Measurements from ENCODE around the gene MYO1E.
"Not testable (repeated sequence)": the region's sequence is repeated elsewhere in the genome, so short reads cannot be mapped to it uniquely, and the experiment has no call there.

Gene MYO1E

GRCh38 chr15:59131969-59132562 is 240.6 kb downstream of the MYO1E start:
- no peak for DNase-seq (ENCODE audit: low spot score)

DNA sequence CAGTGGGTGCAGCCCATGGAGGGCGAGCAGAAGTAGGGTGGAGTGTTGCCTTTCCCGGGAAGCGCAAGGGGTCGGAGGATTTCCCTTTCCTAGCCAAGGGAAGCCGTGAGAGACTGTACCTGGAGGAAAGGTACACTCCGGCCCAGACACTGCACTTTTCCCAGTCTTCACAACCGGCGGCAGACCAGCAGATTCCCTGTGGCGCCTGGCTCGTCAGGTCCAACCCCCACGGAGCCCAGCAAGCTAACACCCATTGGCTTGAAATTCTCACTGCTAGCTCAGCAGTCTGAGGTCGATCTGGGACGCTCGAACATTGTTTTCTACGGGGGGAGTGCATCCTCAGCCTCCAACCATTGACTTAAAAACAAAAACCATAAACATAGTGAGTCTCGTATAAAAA is 241.2 kb downstream of the MYO1E start:
- DNase-seq (ENCODE audit: low spot score): no peak

- DNase-seq (ENCODE audit: low spot score): not testable (repeated sequence)
Measured at GRCh38 chr15:59127255-59127654, 245.4 kb downstream of the MYO1E start.

GRCh38 chr15:59125683-59126082 is 247.0 kb downstream of the MYO1E start:
- DNase-seq (ENCODE audit: low spot score): not testable (repeated sequence)

DNA sequence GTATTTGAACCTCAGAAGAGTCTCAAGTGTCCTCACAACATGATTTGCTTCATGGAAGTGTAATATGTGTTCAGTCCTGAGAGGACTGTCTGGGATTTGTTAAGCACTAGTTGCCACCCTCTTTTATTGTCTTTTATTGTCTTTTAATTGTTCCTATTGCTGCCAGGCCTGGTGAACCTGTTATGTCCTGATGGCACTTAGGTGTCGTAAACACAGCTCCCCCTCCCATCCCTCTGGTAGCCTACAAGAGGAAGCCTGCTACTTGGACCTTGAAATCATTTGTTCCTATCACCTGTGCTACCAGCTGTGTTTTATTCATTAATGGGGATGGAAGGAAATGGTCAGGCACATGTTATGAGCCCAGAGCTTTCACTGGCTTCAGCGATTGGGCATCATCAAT is 248.4 kb downstream of the MYO1E start:
- DNase-seq (ENCODE audit: low spot score): no peak

- DNase-seq (ENCODE audit: low spot score): no peak
Measured at GRCh38 chr15:59120937-59121336, 251.7 kb downstream of the MYO1E start.

DNA sequence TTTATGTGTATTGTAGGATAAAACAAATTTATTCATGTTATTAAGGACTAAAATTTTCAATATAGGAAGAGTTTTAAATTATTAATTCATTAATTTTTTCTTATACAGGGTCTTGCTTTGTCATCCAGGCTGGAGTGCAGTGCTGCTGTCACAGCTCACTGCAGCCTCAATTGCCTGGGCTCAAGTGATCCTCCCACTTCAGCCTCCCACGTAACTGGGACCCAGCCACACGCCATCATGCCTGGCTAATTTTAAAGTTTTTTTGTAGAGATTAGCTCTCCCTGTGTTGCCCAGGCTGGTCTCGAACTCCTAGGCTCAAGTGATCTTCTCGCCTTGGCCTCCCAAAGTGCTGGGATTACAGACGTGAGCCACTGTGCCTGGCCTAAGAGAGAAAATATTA is 253.0 kb downstream of the MYO1E start:
- DNase-seq (ENCODE audit: low spot score): no peak

GRCh38 chr15:59116771-59117170 is 255.9 kb downstream of the MYO1E start:
- no peak for DNase-seq (ENCODE audit: low spot score)

DNA sequence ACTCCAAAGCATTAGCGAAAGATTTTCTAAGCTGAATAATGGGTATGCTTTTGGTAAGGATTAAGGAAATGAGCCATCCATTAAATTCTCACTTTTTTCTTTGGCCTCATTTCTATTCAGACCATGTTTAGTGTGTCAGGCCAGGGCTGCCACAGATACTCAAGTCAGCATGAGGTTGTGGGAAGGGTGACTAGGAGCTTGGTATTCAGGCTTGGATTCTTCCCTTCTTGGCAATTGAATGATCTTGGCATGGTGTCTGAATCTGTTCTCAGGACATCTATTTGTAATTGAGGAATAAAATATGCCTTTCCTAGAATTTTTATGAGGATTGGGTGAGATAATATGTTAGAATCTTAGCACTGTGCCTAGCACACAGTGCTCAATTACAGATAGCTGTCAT is 256.5 kb downstream of the MYO1E start:
- DNase-seq (ENCODE audit: low spot score): peak; percentile 15

GRCh38 chr15:59115047-59115446 is 257.6 kb downstream of the MYO1E start:
- no peak for DNase-seq (ENCODE audit: low spot score)

GRCh38 chr15:59111251-59111650 is 261.4 kb downstream of the MYO1E start:
- no peak for DNase-seq (ENCODE audit: low spot score)

- DNase-seq (ENCODE audit: low spot score): no peak
Measured at GRCh38 chr15:59105854-59106253, 266.8 kb downstream of the MYO1E start.

DNA sequence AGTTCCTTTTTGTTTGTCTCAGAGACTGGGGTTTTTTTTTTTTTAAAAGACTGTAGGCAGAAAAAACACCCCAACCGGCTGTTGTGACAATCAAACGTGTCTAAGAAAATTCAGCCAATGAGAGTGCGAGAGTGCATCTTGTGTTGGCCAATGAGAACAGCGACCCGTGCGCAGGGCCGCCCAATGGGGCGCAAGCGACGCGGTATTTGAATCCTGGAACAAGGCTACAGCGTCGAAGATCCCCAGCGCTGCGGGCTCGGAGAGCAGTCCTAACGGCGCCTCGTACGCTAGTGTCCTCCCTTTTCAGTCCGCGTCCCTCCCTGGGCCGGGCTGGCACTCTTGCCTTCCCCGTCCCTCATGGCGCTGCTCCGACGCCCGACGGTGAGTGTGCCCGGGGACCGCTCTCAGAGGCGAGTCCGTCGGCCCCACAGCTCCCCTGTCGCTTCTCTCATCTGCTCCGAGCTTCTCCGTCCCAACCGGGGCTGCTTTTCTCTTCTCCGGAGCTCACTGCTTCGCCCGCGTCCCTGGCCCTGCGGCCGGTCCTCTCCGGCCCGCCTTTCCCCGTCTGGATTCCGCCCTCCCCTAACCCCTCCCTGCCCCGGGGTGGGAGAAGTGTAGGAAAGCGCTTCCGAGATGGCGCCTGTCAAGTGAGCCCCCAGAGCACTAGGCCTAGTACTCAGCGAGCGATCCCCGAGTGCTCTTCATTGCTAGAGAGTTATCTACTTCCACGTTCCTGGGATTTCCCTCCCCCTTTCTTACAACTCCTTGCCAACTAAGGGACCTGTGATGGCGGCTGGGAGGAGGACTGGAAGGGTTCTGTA is 267.5 kb downstream of the MYO1E start, which contains the start of gene CCNB2:
Gene CCNB2 (plus strand): TSS at position 235 of the 821 bp plus-strand sequence. CDS start 123 bp downstream, at position 358.
- DNase-seq (ENCODE audit: low spot score): peak; percentile 96

GRCh38 chr15:59104602-59104911 is 268.1 kb downstream of the MYO1E start:
- DNase-seq (ENCODE audit: low spot score): no peak

GRCh38 chr15:59099162-59099685 is 273.4 kb downstream of the MYO1E start:
- DNase-seq (ENCODE audit: low spot score): no peak

DNA sequence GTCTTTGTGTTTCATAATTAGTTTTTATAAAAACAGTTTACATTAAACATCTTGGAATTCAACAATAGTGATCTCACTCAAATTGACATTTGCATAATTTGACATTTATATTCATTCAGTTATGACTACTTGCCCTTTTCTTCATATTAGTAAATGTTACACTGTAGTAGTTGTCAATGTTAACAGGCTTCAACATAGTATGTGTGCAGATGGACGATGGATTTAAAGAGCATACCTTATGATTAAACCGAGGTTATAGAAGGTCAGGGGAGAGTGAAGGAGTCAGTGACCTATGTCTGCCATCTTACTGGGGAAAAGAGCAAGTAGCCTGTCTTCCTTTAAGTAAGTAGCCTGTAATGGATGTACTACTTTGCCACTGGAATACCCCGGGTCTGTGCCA is 276.2 kb downstream of the MYO1E start:
- no peak for DNase-seq (ENCODE audit: low spot score)

- DNase-seq (ENCODE audit: low spot score): no peak
Measured at GRCh38 chr15:59094077-59094476, 278.6 kb downstream of the MYO1E start.

- DNase-seq (ENCODE audit: low spot score): no peak
Measured at GRCh38 chr15:59087731-59088130, 284.9 kb downstream of the MYO1E start.

All from AG08396 (cell line).